SW 1271 (cell line): ENCODE measurements around the gene MIGA1.
"Not testable (repeated sequence)": the region's sequence is repeated elsewhere in the genome, so short reads cannot be mapped to it uniquely, and the experiment has no call there.

Experiments used
- DNase-seq, 2 experiments: peaks; one replicate each; lab custom pipeline; 2025; lab: John Stamatoyannopoulos, UW

MIGA1 gene

GRCh38 chr1:77779529-77780281 lies at the start of gene MIGA1:
Gene MIGA1, plus strand, starts transcription at chr1:77779649. Its CDS starts 3,604 bp downstream, at chr1:77783253.
- DNase-seq: peak; percentile 51 to 88

GRCh38 chr1:77732090-77732489 lies 47.4 kb upstream of the MIGA1 start:
- DNase-seq: no peak

- no peak for DNase-seq
Observed at GRCh38 chr1:77739235-77739634, 40.2 kb upstream of the MIGA1 start.

DNA sequence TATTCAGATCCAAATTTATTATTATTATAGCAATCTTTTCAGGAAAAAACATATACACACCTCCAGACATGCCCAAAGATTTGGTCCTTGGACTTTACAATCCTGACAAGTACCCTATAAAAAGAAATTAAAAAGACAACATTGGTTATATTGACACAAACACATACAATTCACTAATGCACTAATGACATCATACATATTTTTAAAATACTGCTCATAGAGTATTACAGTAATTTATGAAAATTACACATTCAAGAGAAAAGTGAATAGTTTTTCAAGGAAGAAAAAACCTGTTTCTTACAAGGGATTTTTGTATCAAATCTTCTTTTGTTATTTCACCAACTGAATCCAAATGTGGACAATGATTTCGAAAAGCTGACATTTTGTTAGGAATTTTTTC lies 38.1 kb upstream of the MIGA1 start:
- no peak for DNase-seq

DNA sequence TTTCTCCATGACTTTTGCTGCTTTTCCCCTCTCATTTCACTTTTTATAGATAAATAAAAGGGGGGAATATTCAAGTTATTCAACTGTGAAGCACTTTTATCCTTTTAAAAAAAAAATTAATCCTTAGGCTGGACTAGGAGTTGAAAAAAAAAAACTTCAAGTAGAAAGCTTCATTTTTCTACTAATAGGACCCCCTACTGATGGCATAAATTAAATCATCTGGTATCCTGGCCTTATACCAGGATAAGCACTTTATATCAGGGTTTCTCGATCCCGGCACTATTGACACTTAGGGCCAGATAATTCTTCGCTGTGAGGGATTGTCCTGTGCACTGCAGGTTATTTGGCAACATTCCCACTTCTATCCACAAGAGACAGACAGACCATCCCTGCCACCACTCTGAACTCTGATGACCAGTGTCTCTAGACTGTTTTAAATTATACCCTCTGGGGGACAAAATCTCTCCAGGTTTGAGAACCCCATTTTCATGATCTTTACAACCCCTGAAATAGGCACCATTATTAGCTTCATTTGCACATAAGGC lies 37.4 kb upstream of the MIGA1 start:
- no peak for DNase-seq

GRCh38 chr1:77744576-77744975 lies 34.9 kb upstream of the MIGA1 start:
- DNase-seq: no peak

DNA sequence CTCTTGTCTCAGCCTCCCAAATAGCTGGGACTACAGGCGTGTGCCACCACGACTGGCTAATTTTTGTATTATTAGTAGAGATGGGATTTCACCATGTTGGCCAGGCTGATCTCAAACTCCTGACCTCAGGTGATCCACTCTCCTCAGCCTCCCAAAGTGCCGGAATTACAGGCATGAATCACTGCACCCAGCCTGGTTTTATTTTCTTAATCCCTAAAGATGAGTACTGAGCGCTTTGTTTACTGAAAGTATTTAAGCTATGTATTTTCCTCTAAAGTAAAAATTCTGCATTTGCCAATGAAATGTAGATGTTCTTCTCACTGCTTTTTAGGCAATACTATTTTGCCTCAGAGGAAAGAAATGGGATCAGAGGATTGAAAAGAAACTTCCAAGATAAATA lies 30.0 kb upstream of the MIGA1 start:
- DNase-seq: not testable (repeated sequence)

DNA sequence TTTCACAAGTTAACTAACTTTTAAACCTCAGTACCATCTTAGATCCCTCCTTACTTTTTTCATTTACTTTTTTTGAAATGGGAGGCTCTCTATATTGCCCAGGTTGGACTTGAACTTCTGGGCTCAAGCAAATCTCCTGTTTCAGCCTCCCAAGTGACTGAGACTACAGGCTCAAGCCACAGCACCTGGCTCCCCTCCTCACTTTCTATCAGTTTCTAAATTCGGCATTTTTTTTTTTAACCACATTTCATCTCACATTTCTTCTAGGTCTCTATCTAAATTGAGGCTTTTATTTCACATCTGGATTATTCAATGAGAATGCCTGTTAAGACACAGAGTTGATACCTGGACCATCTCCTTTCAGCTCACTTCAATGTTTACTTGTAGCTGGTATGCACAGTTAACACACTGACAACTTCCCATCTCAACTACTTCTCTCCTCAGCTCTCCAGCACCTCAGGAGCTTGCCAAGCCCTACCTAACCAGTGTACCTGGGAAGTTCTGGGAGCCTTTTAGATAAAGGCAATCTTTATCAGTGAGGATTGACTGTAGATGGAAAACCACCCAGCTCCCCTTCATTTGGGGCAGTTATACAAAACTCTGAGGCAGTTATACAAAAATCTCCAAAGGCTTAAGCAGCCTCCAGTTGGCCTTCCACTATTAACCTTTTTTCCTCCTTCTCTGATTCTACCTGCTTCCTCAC lies 23.2 kb upstream of the MIGA1 start:
- DNase-seq: no peak

DNA sequence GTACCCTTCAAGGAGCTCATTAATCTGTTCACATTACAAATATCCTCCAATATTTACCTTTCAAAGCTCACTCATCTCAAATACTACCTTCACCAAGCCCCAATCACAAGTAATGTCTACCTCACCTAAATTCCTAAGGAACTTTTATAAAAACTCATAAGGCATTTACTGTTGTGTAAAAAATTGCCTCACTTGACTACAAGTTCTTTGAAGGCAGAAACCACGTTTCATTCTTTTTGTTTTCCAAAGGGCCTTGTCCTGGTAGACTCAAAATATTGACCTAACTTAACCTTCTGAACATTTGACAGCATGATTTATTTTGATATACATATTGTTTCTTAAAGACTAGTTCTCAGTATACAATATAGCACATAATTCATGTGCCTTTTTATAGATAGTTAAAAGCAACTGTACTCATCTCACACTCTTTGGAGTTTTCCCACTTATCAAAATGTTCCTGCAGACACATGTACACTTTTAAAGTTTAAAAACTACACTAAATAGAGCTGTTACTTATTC lies 22.3 kb upstream of the MIGA1 start:
- DNase-seq: no peak

- DNase-seq: no peak
Observed at GRCh38 chr1:77757603-77758002, 21.8 kb upstream of the MIGA1 start.

GRCh38 chr1:77759071-77760028 lies 20.1 kb upstream of the MIGA1 start, which contains the start of gene USP33:
Gene USP33, minus strand, starts transcription at chr1:77759852. Its CDS starts 18,155 bp downstream, at chr1:77741697.
- DNase-seq: peak; percentile 51 to 69

GRCh38 chr1:77762072-77762476 lies 17.4 kb upstream of the MIGA1 start:
- no peak for DNase-seq

GRCh38 chr1:77768006-77768405 lies 11.4 kb upstream of the MIGA1 start:
- no peak for DNase-seq

DNA sequence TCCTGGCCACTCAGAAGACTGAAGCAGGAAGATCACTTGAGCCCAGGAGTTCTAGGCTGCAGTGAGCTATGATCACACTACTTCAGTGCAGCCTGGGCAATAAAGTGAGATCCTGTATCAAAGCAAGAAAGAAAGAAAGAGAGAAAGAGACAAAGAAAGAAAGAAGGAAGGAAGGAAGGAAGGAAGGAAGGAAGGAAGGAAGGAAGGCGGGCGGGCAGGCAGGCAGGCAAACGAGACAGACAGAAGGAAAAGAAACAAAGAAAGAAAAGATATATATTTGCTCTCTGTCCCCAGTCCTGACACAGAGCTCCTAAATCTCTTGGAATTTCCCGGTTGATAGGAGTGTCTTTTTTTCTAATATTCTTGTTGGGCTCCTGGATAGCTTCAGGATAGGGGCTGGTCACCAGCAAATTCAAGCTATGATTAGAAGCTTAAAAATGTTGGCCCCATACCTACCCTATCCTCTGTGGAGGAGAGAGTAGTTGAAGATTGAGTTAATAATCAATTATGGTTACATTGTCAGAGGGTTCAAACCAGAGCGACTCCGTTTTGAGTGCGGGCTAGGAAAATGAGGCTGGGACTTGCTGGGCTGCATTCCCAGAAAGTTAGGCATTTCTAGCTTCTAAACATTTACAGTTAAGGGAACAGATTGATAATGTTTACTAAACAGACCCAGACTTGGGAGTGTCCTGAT lies 3.3 kb upstream of the MIGA1 start:
- DNase-seq: no peak

GRCh38 chr1:77781683-77782082 lies 2.2 kb downstream of the MIGA1 start:
- DNase-seq: no peak

GRCh38 chr1:77783141-77783540 lies 3.7 kb downstream of the MIGA1 start:
- DNase-seq: no peak

DNA sequence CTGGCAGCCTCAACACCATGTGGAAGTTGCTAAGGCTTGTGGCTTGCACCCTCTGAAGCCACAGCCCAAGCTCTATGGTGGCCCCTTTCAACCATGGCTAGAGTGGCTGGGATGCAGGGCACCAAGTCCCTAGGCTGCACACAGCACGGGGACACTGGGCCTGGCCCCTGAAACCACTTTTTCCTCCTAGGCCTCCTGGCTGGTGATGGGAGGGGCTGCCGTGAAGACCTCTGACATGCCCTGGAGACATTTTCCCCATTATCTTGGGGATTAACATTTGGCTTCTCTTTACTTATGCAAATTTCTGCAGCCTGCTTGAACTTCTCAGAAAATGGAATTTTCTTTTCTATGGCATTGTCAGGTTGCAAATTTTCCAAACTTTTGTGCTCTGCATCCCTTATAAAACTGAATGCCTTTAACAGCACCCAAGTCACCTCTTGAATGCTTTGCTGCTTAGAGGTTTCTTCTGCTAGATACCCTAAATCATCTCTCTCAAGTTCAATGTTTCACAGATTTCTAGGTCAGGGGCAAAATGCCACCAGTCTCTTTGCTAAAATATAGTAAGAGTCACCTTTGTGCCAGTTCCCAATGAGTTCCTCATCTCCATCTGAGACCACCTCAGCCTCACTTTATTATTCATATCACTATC lies 6.8 kb downstream of the MIGA1 start:
- not testable (repeated sequence) for DNase-seq

GRCh38 chr1:77794550-77794949 lies 15.1 kb downstream of the MIGA1 start:
- DNase-seq: no peak

GRCh38 chr1:77796695-77797405 lies 17.4 kb downstream of the MIGA1 start:
- DNase-seq: no peak

GRCh38 chr1:77797991-77798390 lies 18.5 kb downstream of the MIGA1 start:
- DNase-seq: no peak
